ENCODE results near the gene ENTHD1. TPM values are rescaled to one million over a fixed set of nuclear protein-coding genes. Genes with fewer than 3 reads are reported as not detected.

The ENTHD1 gene
- total and polyA plus RNA-seq, 10 of the 15 experiments (the other 5 are each of a cell fraction or from before 2014, with no cell fraction given), result 0.09 to 0.52 (median 0.21) TPM; not detected in 1

DNA sequence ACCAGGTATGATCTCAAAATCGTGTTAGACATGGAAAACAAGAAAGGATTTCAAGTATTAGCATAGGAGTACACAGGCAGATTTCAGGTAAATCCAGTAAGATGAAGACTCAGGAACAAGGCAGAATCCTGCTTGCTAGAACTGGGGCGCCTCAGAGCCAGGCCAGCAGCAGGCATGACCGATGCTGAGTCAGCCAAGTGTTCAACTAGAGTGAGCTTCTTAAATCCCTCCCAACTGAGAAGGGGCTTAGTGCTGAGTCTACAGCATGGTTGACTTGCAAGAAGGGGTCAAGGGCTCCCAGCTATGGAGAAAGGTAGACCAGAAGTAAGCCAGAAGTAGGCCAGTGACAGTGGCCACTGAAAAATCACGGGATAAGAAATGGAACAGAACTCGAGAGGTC is 19.8 kb upstream of the ENTHD1 start:
- SMC1A ChIA-PET (ENCODE audit: uncharacterized antibody, unreplicated experiment), result interaction anchor here (0.5 to 11.1 kb wide), 5 partner anchors 10 to 807 kb away, joined by 3 to 108 read pairs (median 18); partner anchors contain the start of gene GRAP2

DNA sequence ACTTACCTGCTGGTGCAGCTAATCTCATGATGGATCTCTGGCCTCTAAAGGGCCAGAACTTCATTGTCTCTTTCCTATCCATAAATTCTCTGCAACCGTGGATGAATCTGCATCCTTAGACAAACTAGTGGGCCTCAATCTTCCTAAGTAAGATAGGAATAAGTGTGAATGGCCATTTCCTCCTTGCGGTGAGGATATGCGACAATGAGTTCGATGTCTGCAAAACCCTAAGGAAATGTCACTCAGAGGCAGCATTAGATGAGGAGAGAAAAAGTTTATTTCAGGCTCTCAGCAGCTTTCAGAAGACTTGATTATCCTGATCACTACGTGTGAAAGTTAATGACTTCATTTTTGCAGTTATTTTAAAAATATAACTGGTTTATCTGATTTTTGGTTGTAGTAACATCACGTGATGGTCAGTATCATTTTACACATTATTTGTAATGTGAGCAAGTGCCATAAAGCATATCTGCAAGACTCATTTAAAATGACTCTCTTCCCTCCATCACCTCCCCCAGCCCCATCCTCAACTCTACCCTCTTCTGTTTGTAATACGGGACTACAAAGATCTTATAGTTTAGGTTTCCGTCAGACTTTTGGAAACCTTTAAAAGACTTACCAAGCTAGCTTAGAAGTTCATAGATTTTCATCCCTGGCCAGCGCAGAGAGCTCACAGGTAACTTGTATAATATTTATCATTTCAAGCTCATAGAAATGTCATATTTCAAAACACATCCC is 17.5 kb upstream of the ENTHD1 start:
- no peaks in the 10 kb centered on the region for H4K20me1 ChIP-seq (ENCODE audit: control insufficient read depth, insufficient read depth)
- H3K79me2 ChIP-seq (ENCODE audit: control insufficient read depth, insufficient read depth, low read length), result peaks cover 93% of the 10 kb centered on the region
- DNase-seq (ENCODE audit: low read depth, low spot score), result no peak
- in situ Hi-C loops (cut with MboI) (no loop called here), intact Hi-C loops (cut with micrococcal nuclease; ENCODE audit: unreplicated experiment) (loop anchor here (2.0 to 5.0 kb wide), 2 partner anchors 50 to 51 kb away; partner anchors contain the start of gene TMA7B)
- WGBS (ENCODE audit: insufficient coverage, insufficient replicate concordance, low lambda C conversion rate, missing lambda C conversion rate), result 89% methylated on average over 9 of the region's 9 CpGs
- peak overlapping the region; percentile 42 for H3K4me3 ChIP-seq
- ChIA-PET SMC1A (ENCODE audit: uncharacterized antibody, unreplicated experiment) (interaction anchor here (0.6 to 11.1 kb wide), 12 partner anchors 7 to 172 kb away, joined by 3 to 108 read pairs (median 6); partner anchors contain the start of gene GRAP2), POLR2A (interaction anchor here (0.6 to 5.2 kb wide), 8 partner anchors 10 to 395 kb away, joined by 3 to 43 read pairs (median 6); partner anchors contain the start of gene GRAP2), RAD21 (ENCODE audit: unreplicated experiment) (interaction anchor here (0.7 to 7.5 kb wide), 7 partner anchors 10 to 435 kb away, joined by 3 to 91 read pairs (median 4); partner anchors contain the start of genes ADSL and GRAP2), CTCF (interaction anchor here (0.6 to 3.5 kb wide), 7 partner anchors 12 to 114 kb away, joined by 3 to 20 read pairs (median 4); partner anchors contain the start of gene GRAP2)
- peak overlapping the region; percentile 50; the same call in 1 of the 2 replicates for H3K27ac ChIP-seq (ENCODE audit: control insufficient read depth, insufficient read depth)
- peak; percentile 7; the same call in 1 of the 2 replicates for TF ChIP-seq NFIC (IDR thresholded peaks at IDR 0.05; ENCODE audit: low read depth, low read length)
- TF ChIP-seq ZBTB40 (IDR thresholded peaks at IDR 0.05; ENCODE audit: borderline replicate concordance), result peak; percentile 9; the same call in 1 of the 2 replicates
- no peak for TF ChIP-seq ASH2L (IDR thresholded peaks at IDR 0.05; ENCODE audit: borderline replicate concordance, low read depth)
- TF ChIP-seq IKZF1 (conservative IDR thresholded peaks at IDR 0.05), result no peak
- 0 out of 2 replicates have a peak, but pooled peaks have one; percentile 14 for TF ChIP-seq EED (IDR thresholded peaks at IDR 0.05; ENCODE audit: low read depth)
- no peak for TF ChIP-seq SMAD5 (IDR thresholded peaks at IDR 0.05; ENCODE audit: low read depth)
- TF ChIP-seq RAD51 (IDR thresholded peaks at IDR 0.05), result peak; percentile 80
- TF ChIP-seq, protein P1, sequence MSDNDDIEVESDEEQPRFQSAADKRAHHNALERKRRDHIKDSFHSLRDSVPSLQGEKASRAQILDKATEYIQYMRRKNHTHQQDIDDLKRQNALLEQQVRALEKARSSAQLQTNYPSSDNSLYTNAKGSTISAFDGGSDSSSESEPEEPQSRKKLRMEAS (IDR thresholded peaks at IDR 0.05; ENCODE audit: low read depth, low read length), result no peak
- no peak for FAIRE-seq
- peaks cover 35% of the 10 kb centered on the region for H3K4me1 ChIP-seq (ENCODE audit: control insufficient read depth, insufficient read depth, low read length)
- H3K36me3 ChIP-seq (ENCODE audit: control insufficient read depth in 2 of 2, insufficient read depth in 2 of 2, low read length in 1 of 2), result peaks cover 3 to 8% of the 10 kb centered on the region in 2 experiments; a peak in 3 of 4 replicates
- peak overlapping the region; percentile 80 for H3K4me2 ChIP-seq (ENCODE audit: control insufficient read depth, insufficient read depth)
- H3K9me3 ChIP-seq (replicated peaks; ENCODE audit: control insufficient read depth, insufficient read depth, low read length), result no peaks in the 10 kb centered on the region; the same call in 2 of the 3 replicates
- no peak overlapping the region for H3K9ac ChIP-seq (ENCODE audit: control insufficient read depth, insufficient read depth, low read length)
- no peak for ATAC-seq
- H3K27me3 ChIP-seq (replicated peaks in 1 of 2; ENCODE audit: control insufficient read depth in 2 of 2, insufficient read depth in 2 of 2, low read length in 1 of 2), result no peaks in the 10 kb centered on the region
- no TSS peak for BruUV-seq (replicated peaks)
- H2AFZ ChIP-seq (ENCODE audit: control insufficient read depth, low read depth, low read length), result no peak overlapping the region

More for the DNA sequence above, 19.8 kb upstream of the ENTHD1 start:
- Histone ChIP-seq H3K36me3 (ENCODE audit: control insufficient read depth in 2 of 2, insufficient read depth in 2 of 2, low read length in 1 of 2) (peaks cover 5 to 8% of the 10 kb centered on the region in 2 experiments; a peak in 3 of 4 replicates), H2AFZ (ENCODE audit: control insufficient read depth, low read depth, low read length) (no peak overlapping the region), H3K9me3 (replicated peaks; ENCODE audit: control insufficient read depth, insufficient read depth, low read length) (no peaks in the 10 kb centered on the region; the same call in 2 of the 3 replicates), H3K4me2 (ENCODE audit: control insufficient read depth, insufficient read depth) (no peak overlapping the region), H3K79me2 (ENCODE audit: control insufficient read depth, insufficient read depth, low read length) (peaks cover 93% of the 10 kb centered on the region), H3K4me1 (ENCODE audit: control insufficient read depth, insufficient read depth, low read length) (peaks cover 28% of the 10 kb centered on the region), H3K9ac (ENCODE audit: control insufficient read depth, insufficient read depth, low read length) (no peak overlapping the region), H3K4me3 (0 out of 2 replicates have a peak overlapping the region, but pooled peaks have one; percentile 9), H3K27me3 (replicated peaks in 1 of 2; ENCODE audit: control insufficient read depth in 2 of 2, insufficient read depth in 2 of 2, low read length in 1 of 2) (no peaks in the 10 kb centered on the region), H3K27ac (ENCODE audit: control insufficient read depth, insufficient read depth) (no peak overlapping the region), H4K20me1 (ENCODE audit: control insufficient read depth, insufficient read depth) (no peaks in the 10 kb centered on the region)
- no peak for DNase-seq (ENCODE audit: low read depth, low spot score)
- TF ChIP-seq MYB (IDR thresholded peaks at IDR 0.05; ENCODE audit: borderline replicate concordance, low read depth, low read length) (no peak), DPF2 (IDR thresholded peaks at IDR 0.05) (no peak), ZNF274 (IDR thresholded peaks at IDR 0.05; ENCODE audit: insufficient read depth, insufficient read length) (no peak)
- BruUV-seq (replicated peaks), result no TSS peak
- POLR2A ChIA-PET, result interaction anchor here (1.1 kb wide), 2 partner anchors 10 to 13 kb away, joined by 3 to 6 read pairs; no protein-coding TSS in a partner anchor
- in situ Hi-C loops (cut with MboI) (no loop called here), intact Hi-C loops (cut with micrococcal nuclease; ENCODE audit: unreplicated experiment) (loop anchor here (5.0 kb wide), 1 partner anchor 49 kb away; the partner anchor contains the start of gene TMA7B)
- CTCF ChIA-PET, result interaction anchor here (0.9 to 3.5 kb wide), 3 partner anchors 9 to 111 kb away, joined by 3 to 13 read pairs (median 4); no protein-coding TSS in a partner anchor
- WGBS (ENCODE audit: insufficient coverage, insufficient replicate concordance, low lambda C conversion rate, missing lambda C conversion rate), result 79% methylated on average over 5 of the region's 5 CpGs
- no peak for ATAC-seq
- RAD21 ChIA-PET (ENCODE audit: unreplicated experiment), result interaction anchor here (1.0 to 7.5 kb wide), 3 partner anchors 15 to 48 kb away, joined by 3 to 91 read pairs (median 3); partner anchors contain the start of gene GRAP2
- no peak for FAIRE-seq

Data from GM12878 (cell line).